ENCODE measurements around the gene CEP85L.

CEP85L gene

DNA sequence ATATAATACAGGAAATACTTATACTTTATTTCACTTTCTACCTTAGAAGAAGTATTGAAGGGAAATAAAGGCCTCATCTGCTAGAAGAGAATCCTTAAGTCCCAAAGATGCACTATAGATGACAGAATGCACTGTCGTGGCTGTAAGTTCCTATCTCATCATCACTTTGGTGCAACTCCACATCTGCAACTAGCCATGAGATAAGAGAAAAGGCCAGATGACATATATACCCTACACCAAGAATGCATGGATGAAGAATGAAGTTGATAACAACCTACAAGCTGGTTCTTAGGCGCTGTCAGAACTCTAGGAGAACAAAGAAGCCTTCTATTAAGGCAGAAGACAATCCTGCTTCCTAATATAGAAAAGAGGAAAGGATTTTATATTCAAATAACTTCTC is 114.9 kb downstream of the CEP85L start:
- DNase-seq (ENCODE audit: low spot score) = no peak

DNA sequence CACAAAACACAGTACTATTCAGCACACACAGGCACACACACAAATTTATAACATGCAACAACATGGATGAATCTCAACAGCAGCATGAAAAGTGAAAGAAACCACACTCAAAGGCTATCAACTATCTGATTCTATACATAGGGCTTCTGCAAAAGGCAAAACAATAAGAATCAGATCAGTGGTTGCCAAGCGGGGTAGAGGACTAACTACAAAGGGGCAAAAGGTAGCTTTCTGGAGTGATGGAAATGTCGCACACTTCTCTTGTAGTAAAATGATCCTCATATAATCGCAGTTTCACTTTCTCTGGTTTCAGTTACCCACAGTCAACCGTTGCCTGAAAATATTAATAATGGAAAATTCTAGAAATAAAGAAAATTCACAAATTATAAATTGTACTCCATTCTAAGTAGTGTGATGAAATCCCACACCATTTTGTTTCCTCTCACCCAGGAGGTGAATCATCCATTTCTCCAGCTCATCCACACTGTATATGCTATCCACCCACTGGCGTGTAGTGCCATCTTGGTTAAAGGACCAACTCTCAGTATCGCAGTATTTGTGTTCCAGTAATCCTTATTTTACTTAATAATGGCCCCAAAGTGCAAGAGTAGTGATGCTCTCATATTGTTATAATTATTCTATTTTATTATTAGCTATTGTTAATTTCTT is 116.1 kb downstream of the CEP85L start:
- no peak for DNase-seq (ENCODE audit: low spot score)

DNA sequence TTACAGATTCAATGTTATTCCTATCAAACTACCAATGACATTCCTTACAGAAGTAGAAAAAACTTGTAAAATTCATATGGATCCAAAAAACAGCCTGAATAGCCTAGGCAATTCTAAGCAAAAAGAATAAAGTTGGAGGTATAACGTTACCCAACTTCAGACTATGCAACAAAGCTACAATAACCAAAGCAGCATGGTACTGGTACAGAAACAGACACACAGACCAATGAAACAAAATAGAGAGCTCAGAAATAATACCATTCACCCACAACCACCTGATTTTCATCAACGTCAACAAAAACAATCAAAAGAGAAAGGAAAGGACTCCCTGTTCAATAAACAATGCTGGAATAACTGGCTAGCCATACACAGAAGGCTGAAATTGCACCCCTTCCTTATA is 120.4 kb downstream of the CEP85L start:
- no peak for DNase-seq (ENCODE audit: low spot score)

DNA sequence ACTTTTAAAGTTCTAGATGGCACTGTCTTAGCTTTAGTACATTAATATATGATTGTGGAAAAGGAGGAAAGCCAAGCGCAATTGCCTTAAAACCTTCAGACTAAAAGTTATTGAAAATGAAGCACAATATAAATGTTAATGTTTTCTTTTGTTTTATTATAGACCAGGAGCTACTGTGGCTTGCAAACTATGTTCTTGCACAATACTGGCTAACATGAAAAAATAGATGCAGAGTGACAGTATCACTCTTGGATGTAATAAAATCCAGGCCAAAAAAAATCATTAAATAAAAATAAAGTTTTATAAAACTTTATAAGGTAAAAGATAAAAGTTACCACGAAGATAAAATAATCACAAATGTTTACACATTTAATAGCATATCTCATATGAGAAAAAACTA is 121.6 kb downstream of the CEP85L start:
- DNase-seq (ENCODE audit: low spot score) = no peak

DNA sequence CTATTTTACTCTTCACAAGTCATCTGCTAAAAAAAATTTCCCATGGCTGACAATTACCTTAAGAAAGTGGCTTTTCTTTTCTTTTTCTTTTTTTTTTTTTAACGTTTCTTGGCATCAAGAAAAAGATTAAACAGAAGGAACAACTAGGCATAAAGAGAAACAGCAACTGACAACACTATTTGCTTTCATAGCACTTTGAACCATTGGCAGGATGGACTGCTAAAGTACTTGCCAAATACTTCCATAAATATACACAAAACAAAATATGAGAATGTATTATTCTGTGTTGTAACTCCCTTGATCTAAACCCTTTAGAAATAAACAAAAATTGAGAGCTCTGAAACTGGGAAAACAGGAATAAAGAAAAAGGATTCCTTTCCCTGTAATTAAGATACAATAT is 123.3 kb downstream of the CEP85L start:
- no peak for DNase-seq (ENCODE audit: low spot score)

DNA sequence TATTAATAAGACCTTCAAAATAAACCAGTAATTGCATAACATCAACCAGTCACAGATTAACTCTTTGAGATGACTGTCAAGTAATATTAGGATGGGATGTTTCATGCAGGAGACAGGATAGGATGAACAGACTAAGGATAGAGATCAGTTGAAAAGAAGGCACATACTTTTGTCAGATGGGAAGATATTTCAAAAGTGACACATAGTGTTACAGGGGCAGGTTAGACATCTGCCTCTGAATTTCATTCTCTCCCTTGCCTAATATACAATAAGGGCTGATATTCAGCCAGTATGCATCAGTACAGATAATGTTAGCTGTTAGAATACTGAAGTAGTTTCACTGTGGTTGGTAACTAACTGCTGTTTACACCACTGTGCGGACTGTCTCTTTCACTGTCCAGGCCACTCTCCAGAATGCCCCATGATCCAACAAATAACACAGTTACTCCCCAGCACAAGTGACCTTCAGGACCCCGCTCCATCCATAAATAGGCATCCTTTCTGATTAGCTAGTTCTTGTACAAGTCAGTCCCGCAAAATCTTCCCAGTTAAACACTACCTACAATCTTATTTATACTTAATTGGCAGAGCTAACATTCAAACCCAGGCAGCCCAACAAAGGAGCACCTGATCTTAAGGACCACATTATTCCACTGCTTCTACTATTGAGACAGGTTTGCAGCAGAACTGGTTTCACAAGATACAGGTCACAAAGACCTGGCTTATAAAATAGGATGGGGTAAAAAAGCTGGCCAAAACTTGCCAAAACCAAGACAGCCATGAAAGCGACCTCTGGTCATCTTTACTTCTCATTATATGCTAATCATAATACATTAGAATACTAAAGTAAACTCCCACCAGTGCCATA is 125.2 kb downstream of the CEP85L start:
- DNase-seq (ENCODE audit: low spot score) = no peak

DNA sequence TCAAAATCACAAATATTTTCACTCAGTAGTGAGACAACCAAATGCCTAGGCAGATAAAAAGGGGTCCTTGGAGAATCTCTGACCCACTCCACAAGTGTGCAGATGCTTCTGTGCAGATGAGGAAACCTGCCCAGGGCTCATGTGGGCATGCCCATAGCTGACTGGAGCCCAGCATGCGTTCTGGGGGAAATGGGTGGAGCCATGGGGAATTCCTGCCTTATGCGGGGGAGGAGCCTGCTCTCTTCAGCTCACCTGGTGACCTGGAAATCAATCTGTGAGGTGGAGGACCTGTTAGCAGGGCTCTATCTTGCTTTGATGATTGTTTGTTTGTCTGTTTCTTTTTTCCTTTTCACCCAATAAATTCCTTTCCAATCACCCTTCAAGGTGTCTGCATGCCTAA is 126.7 kb downstream of the CEP85L start:
- no peak for DNase-seq (ENCODE audit: low spot score)

DNA sequence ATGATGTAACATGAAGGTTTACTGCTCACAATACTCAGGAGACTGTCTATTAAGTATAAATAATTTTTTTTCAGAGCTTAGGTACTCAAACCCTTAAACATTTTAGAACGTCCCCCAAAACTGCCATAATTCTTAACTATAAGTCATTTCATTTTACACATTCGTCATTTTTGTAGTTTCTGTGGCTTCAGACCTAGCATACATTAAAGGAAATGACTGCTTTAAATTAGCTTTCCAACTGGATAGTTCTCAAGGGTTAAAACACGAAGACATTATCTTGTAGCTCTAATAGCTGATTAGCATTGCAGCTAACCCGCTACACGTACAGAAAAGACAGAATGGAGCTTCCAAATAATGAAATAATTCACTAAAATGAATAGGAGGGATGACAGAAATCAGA is 128.2 kb downstream of the CEP85L start:
- no peak for DNase-seq (ENCODE audit: low spot score)

DNA sequence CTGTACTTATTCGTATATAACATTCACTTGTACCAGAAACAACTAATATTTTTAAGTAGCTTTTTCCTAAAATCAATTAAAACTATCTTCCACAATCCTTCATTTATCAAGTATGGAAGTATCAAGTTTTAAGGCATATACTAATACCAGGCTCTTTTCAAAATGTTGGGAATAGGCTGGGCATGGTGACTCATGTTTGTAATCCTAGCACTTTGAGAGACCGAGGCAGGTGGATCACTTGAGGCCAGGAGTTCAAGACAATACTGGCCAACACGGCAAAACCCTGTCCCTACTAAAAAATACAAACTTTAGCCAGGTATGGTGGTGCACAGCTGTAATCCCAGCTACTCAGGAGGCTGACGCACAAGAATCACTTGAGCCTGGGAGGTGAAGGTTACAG is 129.0 kb downstream of the CEP85L start:
- no peak for DNase-seq (ENCODE audit: low spot score)

DNA sequence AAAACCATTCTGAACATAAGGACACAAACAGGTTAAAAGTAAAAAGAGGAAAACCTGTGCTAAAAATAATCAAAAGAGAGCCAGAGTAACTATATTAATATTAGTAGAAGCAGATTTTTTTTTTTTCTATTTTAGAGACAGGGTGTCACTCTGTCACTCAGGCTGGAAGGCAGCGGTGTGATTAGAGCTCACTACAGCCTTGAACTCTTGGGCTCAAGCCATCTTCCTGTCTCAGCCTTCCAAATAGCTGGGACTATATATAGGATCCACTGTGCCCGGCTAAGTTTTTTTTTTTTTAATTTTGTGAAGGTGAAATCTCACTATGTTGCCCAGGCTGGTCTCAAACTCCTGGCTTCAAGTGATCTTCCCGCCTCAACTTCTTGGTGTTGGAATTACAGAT is 136.7 kb downstream of the CEP85L start:
- no peak for DNase-seq (ENCODE audit: low spot score)

DNA sequence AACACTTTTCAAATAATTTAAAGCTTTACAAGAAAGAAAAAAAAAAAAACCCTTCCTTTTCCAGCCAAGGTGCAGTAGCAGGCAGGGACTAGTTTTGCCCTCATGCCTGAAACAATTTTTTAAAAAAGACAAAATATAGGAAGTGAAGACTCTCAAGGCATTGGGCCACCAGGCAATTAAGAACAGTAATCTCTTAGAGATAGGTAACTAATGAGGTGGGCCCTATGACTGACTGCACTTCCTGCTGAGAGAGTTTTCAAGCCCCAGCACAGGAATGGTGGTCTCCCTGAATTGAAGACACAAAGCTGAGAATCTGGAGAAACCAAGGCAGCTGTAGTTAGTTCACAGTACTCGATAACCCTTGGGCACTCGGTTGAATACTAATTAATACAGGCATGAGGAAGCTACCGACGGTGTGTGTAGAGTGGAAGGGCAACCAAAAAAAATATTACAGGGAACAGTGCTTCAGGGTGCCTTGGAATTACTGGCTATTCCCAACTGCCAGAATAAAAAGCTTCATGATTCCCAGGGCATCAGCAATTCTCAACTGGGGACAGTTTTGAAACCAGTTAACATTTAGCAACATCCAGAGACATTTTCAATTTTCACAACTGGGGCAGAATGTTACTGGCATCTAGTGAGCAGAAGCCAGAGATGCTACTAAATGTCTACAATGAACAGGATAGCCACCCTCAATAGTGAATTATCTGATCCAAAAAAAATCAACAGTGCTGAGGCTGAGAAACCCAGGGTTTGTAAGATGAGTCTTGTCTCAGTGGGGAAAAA is 139.3 kb downstream of the CEP85L start:
- no peak for DNase-seq (ENCODE audit: low spot score)

DNA sequence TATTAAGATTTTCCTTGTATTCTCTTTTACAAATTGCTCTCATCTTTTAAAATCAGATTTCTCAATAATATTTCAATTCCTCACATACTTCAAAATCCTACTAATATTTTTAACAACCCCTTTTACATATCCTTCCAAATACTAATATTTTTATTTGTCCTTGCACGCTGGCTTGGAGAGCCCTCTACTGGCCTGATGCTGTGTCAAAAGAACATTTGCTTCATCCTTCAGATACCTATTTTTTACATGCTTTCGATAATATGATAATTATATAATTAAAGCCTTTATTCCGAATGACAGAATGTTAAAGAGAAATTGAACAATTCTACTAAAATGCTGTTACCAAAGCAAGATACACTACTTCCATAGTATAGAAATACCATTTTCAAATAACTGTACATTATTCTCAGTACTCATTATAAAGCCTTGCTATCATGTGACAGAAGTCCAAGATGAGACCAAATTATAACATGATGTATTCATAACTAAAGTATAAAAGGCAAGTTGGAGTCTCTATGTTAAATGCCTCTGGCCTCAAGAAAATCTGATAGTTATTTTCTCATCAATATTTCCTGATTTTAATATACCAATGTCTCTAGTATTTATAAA is 142.3 kb downstream of the CEP85L start:
- peak; percentile 44 for DNase-seq (ENCODE audit: low spot score)

DNA sequence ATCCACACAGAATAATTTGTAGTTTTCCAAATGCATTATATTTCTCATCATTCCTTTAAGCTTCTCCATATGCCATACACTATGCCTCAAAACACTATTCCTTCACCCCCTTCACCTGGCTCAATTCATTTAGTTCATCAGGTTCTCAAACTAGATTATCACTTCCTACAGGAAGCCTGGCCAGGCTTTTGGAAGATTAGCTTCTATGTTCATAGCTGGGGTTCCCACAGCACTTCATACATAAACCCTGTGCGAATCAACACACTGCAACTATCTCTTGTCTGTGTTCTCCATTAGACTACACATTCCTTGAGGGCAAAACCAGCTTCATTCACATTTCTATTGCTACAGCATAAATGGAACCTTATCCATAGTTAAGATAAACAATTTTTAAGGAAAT is 143.8 kb downstream of the CEP85L start:
- DNase-seq (ENCODE audit: low spot score) = no peak

DNA sequence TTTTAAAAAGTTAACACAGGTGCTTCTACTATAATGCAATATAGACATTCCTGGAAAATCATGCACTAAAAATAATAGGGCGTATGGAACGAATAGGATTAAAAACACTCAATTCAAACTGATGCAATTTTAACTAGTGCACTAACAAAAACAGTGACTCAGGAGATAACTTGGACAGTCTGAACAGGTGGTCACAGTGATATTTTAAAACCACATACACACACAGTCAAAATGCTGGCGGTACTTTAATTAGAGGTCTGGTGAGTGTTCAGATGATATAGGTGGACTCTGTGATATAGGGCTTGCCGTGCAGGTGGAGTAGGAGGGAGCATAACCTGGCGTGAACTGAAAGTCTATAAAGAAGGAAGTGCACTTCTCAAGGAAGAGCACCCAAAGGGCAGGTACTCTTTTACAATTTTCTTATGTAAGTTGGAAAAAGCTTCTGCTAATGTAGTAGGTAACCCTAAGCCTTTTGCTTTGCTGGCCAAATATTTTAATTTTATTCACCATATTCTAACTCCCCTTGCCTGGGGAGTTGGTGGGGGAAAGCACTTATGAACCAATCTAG is 145.2 kb downstream of the CEP85L start:
- DNase-seq (ENCODE audit: low spot score) = no peak

DNA sequence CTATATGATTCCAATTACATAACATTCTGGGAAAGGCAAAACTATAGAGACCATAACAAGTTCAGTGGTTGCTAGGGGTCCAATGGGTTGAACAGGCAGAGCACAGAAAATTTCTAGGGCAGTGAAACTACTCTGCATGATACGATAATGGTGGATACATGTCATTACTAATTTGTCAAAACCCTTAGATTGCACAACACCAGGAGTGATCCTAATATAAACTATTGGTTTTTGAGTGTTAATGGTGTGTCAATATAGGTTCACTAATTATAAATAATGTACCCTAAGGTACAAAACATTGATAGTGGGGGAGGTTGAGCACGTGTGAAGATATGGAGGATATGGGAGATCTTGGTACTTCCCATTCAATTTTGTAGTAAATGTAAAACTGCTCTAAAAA is 145.7 kb downstream of the CEP85L start:
- no peak for DNase-seq (ENCODE audit: low spot score)

DNA sequence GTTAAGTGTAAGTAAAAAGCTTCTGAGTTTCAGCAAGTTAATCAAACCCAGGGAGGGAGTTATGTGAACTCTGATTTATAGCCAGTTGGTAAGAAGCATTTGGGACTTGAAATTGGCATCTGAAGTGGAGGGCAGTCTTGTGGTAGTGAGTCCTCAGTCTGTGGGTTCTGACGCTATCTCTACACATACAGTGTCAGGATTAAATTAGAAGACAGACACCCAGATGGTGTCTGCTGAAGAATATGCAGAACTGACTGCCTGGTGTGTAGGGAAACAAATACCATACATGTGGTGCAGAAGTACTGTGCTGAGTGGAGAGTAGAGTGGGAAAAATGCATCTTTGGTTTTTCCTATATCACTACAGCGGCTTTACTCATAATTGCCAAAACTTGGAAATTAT is 146.8 kb downstream of the CEP85L start:
- no peak for DNase-seq (ENCODE audit: low spot score)

DNA sequence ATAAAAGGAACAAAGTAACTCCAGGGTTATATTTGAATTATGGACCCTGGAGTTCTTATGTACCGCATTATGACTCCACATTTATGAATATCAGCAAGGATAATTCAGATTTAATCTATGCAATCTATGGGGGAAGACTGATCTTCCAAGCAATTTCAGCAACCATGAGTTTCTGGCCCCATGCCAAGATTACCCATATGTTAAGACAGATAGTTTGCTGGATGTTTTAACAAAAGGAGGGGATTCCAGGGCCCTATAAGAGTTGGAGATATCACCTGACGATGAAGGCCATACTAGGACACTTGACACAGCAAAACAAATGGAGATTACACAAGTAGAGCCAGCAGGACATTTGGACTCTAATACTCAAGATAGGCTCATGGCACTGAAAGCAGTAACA is 149.2 kb downstream of the CEP85L start:
- DNase-seq (ENCODE audit: low spot score) = no peak

DNA sequence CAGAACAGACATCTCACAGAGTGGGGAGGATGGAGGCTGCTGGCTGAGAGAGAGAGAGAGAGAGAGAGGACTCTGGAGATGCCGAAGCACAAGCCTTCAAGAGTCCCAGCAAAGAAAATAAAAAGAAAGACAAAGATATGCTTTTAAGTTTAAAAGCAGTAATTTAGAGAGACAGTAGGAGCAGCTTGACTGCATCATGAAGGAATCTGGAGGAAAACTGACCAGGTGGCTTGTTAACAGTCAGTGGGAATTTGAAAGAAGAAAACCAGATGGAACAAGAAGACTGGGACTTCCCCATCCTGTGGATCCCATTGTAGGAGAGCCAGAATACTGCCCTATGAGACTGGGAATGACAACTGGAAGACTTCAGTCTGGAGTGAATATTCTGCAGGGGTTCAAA is 149.6 kb downstream of the CEP85L start:
- no peak for DNase-seq (ENCODE audit: low spot score)

DNA sequence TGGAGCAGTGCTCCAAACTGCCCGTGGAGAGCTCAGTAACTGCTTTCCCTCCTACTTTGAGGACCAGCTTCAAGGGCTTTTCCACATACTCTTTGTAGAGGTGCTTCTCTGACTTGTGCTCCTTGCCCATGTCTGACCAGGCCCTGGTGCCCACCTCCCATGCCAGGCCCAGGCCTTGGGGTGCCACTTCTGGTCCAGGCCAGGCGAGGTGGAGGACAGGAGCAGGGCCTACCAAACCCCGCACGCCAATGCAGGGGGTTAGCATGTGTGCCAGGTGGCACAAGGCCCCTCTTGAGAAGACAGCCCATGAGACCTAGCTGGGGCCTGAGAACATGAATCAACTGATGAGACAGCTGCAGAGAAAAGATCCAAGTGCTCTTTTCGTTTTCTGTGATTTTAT is 150.3 kb downstream of the CEP85L start:
- DNase-seq (ENCODE audit: low spot score) = no peak

DNA sequence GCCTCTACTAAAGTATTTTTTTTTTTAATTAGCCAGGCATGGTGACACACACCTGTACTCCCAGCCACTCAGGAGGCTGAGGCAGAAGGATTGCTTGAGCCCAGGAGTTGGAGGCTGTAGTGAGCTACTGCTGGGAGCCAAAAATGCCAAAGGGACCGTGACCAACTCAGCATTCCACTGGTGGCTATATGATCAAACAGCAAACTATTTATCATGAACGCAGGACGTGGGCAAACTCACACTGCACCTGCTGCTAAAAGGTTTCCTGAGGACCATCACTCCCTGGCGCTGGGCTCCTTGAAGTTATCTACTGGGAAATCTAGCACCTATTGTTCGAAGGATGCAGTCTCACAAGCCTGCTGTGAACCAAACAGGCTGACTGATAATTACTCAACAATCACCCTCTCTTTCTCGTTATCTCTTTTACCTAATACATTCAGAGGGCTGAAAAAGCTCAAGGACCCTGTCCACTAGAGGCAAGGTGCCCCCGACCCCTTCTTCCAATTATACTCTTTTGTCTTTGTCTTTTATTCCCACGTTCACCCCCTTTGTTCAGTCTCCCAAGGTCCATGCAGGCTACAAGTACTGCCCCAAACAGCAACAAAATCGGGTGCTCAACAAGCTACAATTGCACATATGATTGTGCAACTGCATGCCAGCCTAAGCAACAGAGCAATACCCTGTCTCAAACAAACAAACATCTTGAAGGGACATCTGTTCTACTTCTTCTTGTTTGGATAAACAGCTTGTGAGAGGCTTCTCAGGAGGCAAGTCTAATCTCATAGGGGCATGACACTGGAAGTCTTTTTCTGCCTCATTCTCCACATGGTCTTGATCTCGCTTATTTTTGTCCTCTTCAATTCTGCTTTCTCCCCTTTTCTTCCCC is 151.0 kb downstream of the CEP85L start:
- no peak for DNase-seq (ENCODE audit: low spot score)

Data from NAMALWA (cell line).